Skin of body (tissue), 2 donors: ENCODE results near the gene CTRB2. TPM values are rescaled to one million over a fixed set of nuclear protein-coding genes. Genes with fewer than 3 reads are reported as not detected.
"Not testable (repeated sequence)": the region's sequence is repeated elsewhere in the genome, so short reads cannot be mapped to it uniquely, and the experiment has no call there.

ENCODE experiments used
- DNase-seq: peaks from one replicate; lab custom pipeline; 2025; lab: John Stamatoyannopoulos, UW
- total RNA-seq: library from RNA; depleted of rRNA; stranded (reverse); fragments of >200 nt; gene quantifications from one replicate; pipeline ENCODE4 v1.2.3, GENCODE V29; 2014

CTRB2 gene
- total RNA-seq, 1 donor from 2014 or later, result not detected

GRCh38 chr16:75242436-75243078 lies 35.6 kb upstream of the CTRB2 start:
- not testable (repeated sequence) for DNase-seq

- no peak for DNase-seq
Observed at GRCh38 chr16:75241955-75242354, 35.0 kb upstream of the CTRB2 start.

DNA sequence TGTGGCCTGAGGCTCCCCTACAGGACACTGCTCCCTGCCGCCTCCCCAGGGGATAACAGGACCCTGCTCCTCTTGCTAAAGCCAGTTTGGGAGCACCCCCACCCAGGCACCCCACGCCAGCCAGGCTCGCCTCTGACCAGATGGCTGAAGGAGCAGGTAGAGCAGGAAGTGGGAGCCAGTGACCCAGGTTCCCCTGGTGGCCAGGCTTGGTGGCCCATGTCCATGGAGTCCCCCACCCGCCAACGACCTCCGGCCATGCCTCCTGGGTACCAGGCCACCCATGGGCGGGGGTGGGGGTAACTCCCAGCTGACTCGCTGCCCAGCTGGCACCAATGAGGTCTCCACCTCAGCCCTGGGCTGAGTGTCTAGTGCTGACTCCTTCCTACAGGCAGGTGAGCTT lies 34.5 kb upstream of the CTRB2 start:
- no peak for DNase-seq

DNA sequence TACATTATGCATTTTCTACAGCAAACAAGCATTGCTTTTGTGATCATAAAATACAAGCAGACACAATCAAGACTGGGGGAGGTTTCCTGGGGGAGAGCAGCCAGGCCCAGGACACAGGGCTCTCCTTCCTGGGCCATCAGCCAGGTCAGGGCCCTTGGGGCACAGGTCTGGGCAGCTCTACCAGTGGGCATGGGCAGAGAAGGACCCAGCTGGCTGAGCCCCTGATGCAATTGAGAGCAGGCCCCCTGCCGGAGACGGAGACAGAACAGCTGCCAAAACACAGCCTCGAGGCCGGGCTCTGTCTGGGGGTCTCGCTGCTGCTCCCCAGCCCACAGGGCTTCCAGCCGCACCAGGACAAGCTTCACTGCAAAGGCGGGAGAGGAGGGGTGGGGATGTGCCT lies 33.7 kb upstream of the CTRB2 start:
- not testable (repeated sequence) for DNase-seq

GRCh38 chr16:75239542-75240122 lies 32.7 kb upstream of the CTRB2 start:
- no peak for DNase-seq

- no peak for DNase-seq
Observed at GRCh38 chr16:75238853-75239541, 32.0 kb upstream of the CTRB2 start.

GRCh38 chr16:75238132-75238852 lies 31.3 kb upstream of the CTRB2 start:
- DNase-seq, result peak; percentile 59

GRCh38 chr16:75237398-75238131 lies 30.6 kb upstream of the CTRB2 start:
- no peak for DNase-seq

- no peak for DNase-seq
Observed at GRCh38 chr16:75236736-75237397, 29.9 kb upstream of the CTRB2 start.

- no peak for DNase-seq
Observed at GRCh38 chr16:75236232-75236631, 29.3 kb upstream of the CTRB2 start.

- no peak for DNase-seq
Observed at GRCh38 chr16:75235721-75236193, 28.8 kb upstream of the CTRB2 start.

- no peak for DNase-seq
Observed at GRCh38 chr16:75234856-75235696, 28.1 kb upstream of the CTRB2 start.

GRCh38 chr16:75233611-75233938 lies 26.6 kb upstream of the CTRB2 start:
- no peak for DNase-seq

- DNase-seq, result no peak
Observed at GRCh38 chr16:75231570-75231969, 24.6 kb upstream of the CTRB2 start.

- DNase-seq, result no peak
Observed at GRCh38 chr16:75230471-75231110, 23.6 kb upstream of the CTRB2 start.

- no peak for DNase-seq
Observed at GRCh38 chr16:75229172-75230031, 22.4 kb upstream of the CTRB2 start.

GRCh38 chr16:75228143-75228976 lies 21.4 kb upstream of the CTRB2 start:
- no peak for DNase-seq
